GM19099 (cell line): ENCODE results near the gene TMEM150A.

Experiments used
- POLR2A ChIP-seq: IDR thresholded peaks from 3 replicates; pipeline ENCODE4 v1.6.1; 2011; ENCODE audit warnings: low read depth; ENCODE audit not compliant: insufficient read length; ENCODE audit errors: extremely low read depth

The TMEM150A gene

GRCh38 chr2:85564144-85564563 lies 38.3 kb downstream of the TMEM150A start:
- TF ChIP-seq POLR2A, result no peak

- peak; percentile 95 for TF ChIP-seq POLR2A
Observed at GRCh38 chr2:85561280-85562212, 41.0 kb downstream of the TMEM150A start, which contains the start of gene GGCX. TSS of gene GGCX (minus strand) at chr2:85561493. CDS start at chr2:85561428, 65 bp downstream.

GRCh38 chr2:85560812-85561279 lies 41.7 kb downstream of the TMEM150A start:
- TF ChIP-seq POLR2A, result no peak

- no peak for TF ChIP-seq POLR2A
Observed at GRCh38 chr2:85558160-85558559, 44.3 kb downstream of the TMEM150A start.

GRCh38 chr2:85557130-85557529 lies 45.4 kb downstream of the TMEM150A start:
- TF ChIP-seq POLR2A, result no peak

- TF ChIP-seq POLR2A, result no peak
Observed at GRCh38 chr2:85554980-85555612, 47.4 kb downstream of the TMEM150A start.

- TF ChIP-seq POLR2A, result no peak
Observed at GRCh38 chr2:85553184-85553583, 49.3 kb downstream of the TMEM150A start.

- no peak for TF ChIP-seq POLR2A
Observed at GRCh38 chr2:85551698-85552678, 50.5 kb downstream of the TMEM150A start.

GRCh38 chr2:85550486-85550885 lies 52.0 kb downstream of the TMEM150A start:
- no peak for TF ChIP-seq POLR2A

- TF ChIP-seq POLR2A, result no peak
Observed at GRCh38 chr2:85549826-85550225, 52.7 kb downstream of the TMEM150A start.

- TF ChIP-seq POLR2A, result no peak
Observed at GRCh38 chr2:85549095-85549494, 53.4 kb downstream of the TMEM150A start.

GRCh38 chr2:85548608-85548900 lies 53.9 kb downstream of the TMEM150A start:
- no peak for TF ChIP-seq POLR2A
